ENCODE data around the gene GPX2. TPM values are rescaled to one million over a fixed set of nuclear protein-coding genes. Genes with fewer than 3 reads are reported as not detected.

The GPX2 gene
- total RNA-seq, 4 donors from 2014 or later: 115 to 286 (median 143) TPM

DNA sequence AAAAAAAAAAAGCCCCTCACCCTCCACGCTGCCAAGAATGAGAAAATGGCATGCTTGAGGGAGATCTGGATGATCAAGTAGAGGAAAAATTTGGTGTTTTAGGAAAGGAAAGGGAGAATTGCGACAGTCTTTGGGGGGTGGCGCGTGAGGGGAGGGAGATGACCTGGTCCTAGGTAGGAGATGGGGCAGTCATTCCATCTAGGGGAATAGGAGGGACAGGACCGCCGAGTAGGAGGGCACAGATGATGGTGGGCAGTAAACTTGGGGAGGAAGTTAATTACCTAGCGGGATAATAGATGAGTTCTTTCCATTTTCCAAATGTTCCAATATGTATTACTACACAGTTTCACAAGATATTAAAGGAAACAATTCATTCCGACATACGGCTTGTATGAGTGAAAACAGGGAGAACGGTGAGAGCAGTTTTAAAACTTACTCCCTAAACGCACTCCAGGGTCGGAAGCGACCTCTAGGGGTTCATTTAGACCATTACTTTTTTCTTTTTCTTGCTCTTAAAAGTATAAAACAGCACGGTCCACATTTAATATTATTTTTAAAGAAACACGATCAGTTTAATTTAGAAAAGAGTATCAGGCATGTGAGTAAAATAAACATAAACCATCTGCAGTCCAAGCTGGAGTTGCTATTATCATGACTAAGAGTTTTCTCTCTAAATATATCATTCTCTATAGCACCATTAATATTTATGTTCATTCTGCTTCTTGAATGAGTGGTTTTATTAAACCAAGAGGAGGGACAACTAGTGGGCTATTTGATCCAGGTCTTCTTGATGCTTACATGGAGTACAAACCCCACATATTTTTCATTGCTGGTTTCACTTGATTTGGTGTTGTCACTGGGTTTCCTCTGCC is 41.1 kb upstream of the GPX2 start:
- peaks cover 0 to 10% (median 2%) of the 10 kb centered on the region in 4 donors for H3K4me1 ChIP-seq
- H3K36me3 ChIP-seq: no peaks in the 10 kb centered on the region
- TF ChIP-seq POLR2A (IDR thresholded peaks at IDR 0.05) (no peak), CTCF (IDR thresholded peaks at IDR 0.05) (peak; percentile 57 to 73 (median 62))
- H3K4me3 ChIP-seq: no peak overlapping the region
- H3K9me3 ChIP-seq: no peaks in the 10 kb centered on the region
- no peak for DNase-seq
- H3K27me3 ChIP-seq: no peaks in the 10 kb centered on the region
- no peak overlapping the region for H3K27ac ChIP-seq

DNA sequence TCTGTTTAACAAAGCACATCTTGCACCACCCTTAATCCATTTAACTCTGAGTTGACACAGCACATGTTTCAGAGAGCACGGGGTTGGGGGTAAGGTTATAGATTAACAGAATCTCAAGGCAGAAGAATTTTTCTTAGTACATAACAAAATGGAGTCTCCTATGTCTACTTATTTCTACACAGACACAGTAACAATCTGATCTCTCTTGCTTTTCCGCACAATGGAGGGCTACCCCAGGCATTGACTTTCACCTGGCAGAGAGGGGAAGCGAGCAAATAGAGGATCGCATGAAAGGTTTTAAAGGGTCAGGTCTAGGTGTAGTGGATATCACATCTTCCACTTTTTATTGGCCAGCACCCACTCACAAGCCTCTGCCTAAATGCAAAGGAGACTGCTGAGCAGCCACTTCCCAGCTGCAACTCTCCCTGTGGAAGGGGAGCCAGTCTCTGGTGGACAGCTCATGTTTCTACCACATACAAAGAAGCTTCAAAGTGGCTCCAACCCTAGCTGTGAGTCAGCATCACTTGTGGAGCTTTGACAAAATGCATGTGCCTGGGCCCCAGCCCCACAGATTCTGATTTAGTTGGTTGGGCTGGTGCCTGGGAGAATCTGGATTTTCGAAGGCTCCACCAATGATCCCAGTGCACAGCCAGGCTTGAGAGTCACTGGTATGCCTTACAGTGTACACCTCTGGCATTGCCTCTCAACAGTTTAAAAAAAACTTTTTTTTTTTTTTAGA is 37.0 kb upstream of the GPX2 start:
- no peaks in the 10 kb centered on the region for H3K36me3 ChIP-seq
- H3K27ac ChIP-seq: no peak overlapping the region
- H3K4me3 ChIP-seq: no peak overlapping the region
- DNase-seq: no peak
- no peaks in the 10 kb centered on the region for H3K4me1 ChIP-seq
- H3K9me3 ChIP-seq: no peaks in the 10 kb centered on the region
- TF ChIP-seq CTCF (IDR thresholded peaks at IDR 0.05): no peak
- TF ChIP-seq POLR2A (IDR thresholded peaks at IDR 0.05): no peak
- no peaks in the 10 kb centered on the region for H3K27me3 ChIP-seq

DNA sequence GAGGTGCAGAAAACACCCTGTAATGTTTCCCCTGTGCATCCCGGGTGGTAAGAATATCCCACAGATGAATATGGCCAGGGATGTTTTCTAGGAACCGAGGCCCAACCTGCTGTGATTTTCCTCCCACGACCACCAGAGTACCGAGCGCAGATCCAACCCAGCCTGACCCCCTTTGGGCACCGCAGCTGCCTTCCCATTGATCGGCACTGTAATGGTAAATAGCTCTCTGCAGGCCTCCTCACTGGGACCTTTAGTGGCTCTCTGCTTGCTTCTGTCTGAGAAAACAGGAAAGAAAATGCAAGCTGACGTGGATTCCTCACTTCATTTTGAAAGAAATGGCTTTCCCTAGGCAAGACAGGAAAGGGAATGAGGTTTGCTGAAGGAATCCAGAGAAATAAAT is 32.0 kb upstream of the GPX2 start:
- Histone ChIP-seq H3K27ac (no peak overlapping the region), H3K36me3 (no peaks in the 10 kb centered on the region), H3K4me1 (peaks cover 0 to 11% (median 4%) of the 10 kb centered on the region in 4 donors), H3K27me3 (no peaks in the 10 kb centered on the region), H3K4me3 (no peak overlapping the region), H3K9me3 (no peaks in the 10 kb centered on the region)
- TF ChIP-seq CTCF (IDR thresholded peaks at IDR 0.05) (no peak), POLR2A (IDR thresholded peaks at IDR 0.05) (no peak)
- peak in 1 of 3 donors; percentile 34 for DNase-seq

DNA sequence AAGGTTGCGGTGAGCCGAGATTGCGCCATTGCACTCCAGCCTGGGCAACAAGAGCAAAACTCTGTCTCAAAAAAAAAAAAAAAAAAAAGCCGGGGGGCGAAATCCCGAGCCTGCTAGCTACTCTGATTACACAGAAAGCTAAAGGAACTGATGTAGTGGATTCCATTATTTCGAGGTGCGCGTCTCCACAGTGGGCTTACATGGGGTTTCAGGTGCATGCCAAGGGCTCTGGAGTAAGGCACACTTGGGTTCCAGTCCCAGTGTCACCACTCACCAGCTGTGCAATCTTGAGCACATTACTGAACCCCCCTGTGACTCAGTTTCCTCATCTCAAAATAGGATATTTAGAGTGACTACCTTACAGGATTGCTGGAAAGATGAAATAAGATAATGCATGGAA is 31.3 kb upstream of the GPX2 start:
- no peak for TF ChIP-seq CTCF (IDR thresholded peaks at IDR 0.05)
- no peak for TF ChIP-seq POLR2A (IDR thresholded peaks at IDR 0.05)
- DNase-seq: peak in 1 of 3 donors; percentile 29

DNA sequence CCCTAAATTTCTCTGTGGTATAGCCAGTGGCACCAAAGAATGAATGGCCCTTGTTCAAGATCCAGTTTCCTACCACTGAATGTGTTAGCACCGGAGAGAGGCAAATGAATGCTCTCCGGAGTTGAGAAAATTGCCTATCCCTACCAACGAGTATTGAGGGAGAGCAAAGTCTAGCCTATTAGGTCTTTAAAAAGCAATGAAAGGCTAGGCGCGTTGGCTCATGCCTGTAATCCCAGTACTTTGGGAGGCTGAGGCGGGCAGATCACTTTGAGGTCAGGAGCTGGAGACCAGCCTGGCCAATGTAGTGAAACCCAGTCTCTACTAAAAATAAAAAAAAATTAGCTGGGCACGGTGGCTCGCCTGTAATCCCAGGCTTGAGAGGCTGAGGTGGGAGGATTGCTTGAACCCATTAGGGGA is 30.5 kb upstream of the GPX2 start:
- H3K9me3 ChIP-seq: no peaks in the 10 kb centered on the region
- peak overlapping the region in 2 of 4 donors; percentile 67 to 72 for H3K27ac ChIP-seq
- TF ChIP-seq CTCF (IDR thresholded peaks at IDR 0.05) (no peak), POLR2A (IDR thresholded peaks at IDR 0.05) (no peak)
- peak overlapping the region in 1 of 4 donors; percentile 91 for H3K4me3 ChIP-seq
- H3K36me3 ChIP-seq: no peaks in the 10 kb centered on the region
- peaks cover 0 to 11% (median 4%) of the 10 kb centered on the region in 4 donors for H3K4me1 ChIP-seq
- no peaks in the 10 kb centered on the region for H3K27me3 ChIP-seq
- peak in 1 of 3 donors; percentile 44 for DNase-seq

More for the DNA sequence above, 31.3 kb upstream of the GPX2 start:
- Histone ChIP-seq H3K36me3 (no peaks in the 10 kb centered on the region), H3K27ac (no peak overlapping the region), H3K4me1 (peaks cover 0 to 11% (median 4%) of the 10 kb centered on the region in 4 donors), H3K4me3 (no peak overlapping the region), H3K27me3 (no peaks in the 10 kb centered on the region), H3K9me3 (no peaks in the 10 kb centered on the region)

All from Peyer's patch (tissue), 4 donors.